MCF 10A (cell line): ENCODE results near the gene IGIP. TPM values are rescaled to one million over a fixed set of nuclear protein-coding genes. Genes with fewer than 3 reads are reported as not detected.

ENCODE experiments used
- BruUV-seq: library from RNA; stranded (reverse); fragments of 400-500 nt; replicated peaks from 2 replicates; lab custom pipeline; 2021; lab: Mats Ljungman, UMichigan
- CTCF ChIA-PET: fragments of 300-600 bp; sonication (Branson Sonifier 250); formaldehyde crosslinking; extraction: SDS; loops from one replicate; lab custom pipeline; 2021; ENCODE audit warnings: antibody characterized with exemption, inconsistent platforms; lab: Yijun Ruan, JAX
- POLR2A ChIA-PET: fragments of 300-600, 350-650 bp; sonication (Branson Sonifier 250); formaldehyde crosslinking; extraction: SDS; loops from one replicate; lab custom pipeline; 2020; ENCODE audit warnings: antibody characterized with exemption, inconsistent platforms; lab: Yijun Ruan, JAX
- DNase-seq: peaks from one replicate; pipeline ENCODE4 v3.0.0-alpha.2; 2018; ENCODE audit not compliant: unreplicated experiment
- H3K27ac Mint-ChIP-seq: one replicate; pipeline ENCODE4 v1.8.0; 2022; ENCODE audit warnings: mild to moderate bottlenecking, low read depth, mixed read lengths; ENCODE audit not compliant: unreplicated experiment
- H3K27me3 Mint-ChIP-seq: one replicate; pipeline ENCODE4 v1.8.0; 2022; ENCODE audit warnings: mixed read lengths; ENCODE audit not compliant: insufficient read depth, unreplicated experiment
- H3K36me3 Mint-ChIP-seq: one replicate; pipeline ENCODE4 v1.8.0; 2022; ENCODE audit warnings: mild to moderate bottlenecking, moderate library complexity, mixed read lengths; ENCODE audit not compliant: insufficient read depth, unreplicated experiment
- H3K4me1 Mint-ChIP-seq: one replicate; pipeline ENCODE4 v1.8.0; 2022; ENCODE audit warnings: mixed read lengths; ENCODE audit not compliant: insufficient read depth, unreplicated experiment
- H3K4me3 Mint-ChIP-seq: one replicate; pipeline ENCODE4 v1.8.0; 2022; ENCODE audit warnings: mild to moderate bottlenecking, moderate library complexity, mixed read lengths; ENCODE audit not compliant: unreplicated experiment
- H3K9me3 Mint-ChIP-seq: one replicate; pipeline ENCODE4 v1.8.0; 2022; ENCODE audit warnings: mixed read lengths; ENCODE audit not compliant: unreplicated experiment
- intact Hi-C: fragments of 100-400 bp; cut with micrococcal nuclease; formaldehyde crosslinking; loops from 2 replicates; pipeline ENCODE4 v1.14.1; 2022
- total RNA-seq: library from RNA; stranded (reverse); gene quantifications from 2 replicates; pipeline ENCODE4 v1.2.3, GENCODE V29; 2022
- TF ChIP-seq, protein P1 (sequence below): fragments of 200-600 bp; IDR thresholded peaks from one replicate; pipeline ENCODE4 v1.8.0; 2022; ENCODE audit warnings: antibody characterized with exemption, mild to moderate bottlenecking; ENCODE audit not compliant: unreplicated experiment

Gene IGIP
- total RNA-seq, 1 experiment from 2014 or later = 7.5 TPM

- intact Hi-C loops = loop anchor here (1.0 to 2.0 kb wide), 2 partner anchors 29 to 70 kb away; partner anchors contain the start of gene PURA
- BruUV-seq = no TSS peak
- H3K4me3 Mint-ChIP-seq = no peak overlapping the region
- TF ChIP-seq, protein P1, sequence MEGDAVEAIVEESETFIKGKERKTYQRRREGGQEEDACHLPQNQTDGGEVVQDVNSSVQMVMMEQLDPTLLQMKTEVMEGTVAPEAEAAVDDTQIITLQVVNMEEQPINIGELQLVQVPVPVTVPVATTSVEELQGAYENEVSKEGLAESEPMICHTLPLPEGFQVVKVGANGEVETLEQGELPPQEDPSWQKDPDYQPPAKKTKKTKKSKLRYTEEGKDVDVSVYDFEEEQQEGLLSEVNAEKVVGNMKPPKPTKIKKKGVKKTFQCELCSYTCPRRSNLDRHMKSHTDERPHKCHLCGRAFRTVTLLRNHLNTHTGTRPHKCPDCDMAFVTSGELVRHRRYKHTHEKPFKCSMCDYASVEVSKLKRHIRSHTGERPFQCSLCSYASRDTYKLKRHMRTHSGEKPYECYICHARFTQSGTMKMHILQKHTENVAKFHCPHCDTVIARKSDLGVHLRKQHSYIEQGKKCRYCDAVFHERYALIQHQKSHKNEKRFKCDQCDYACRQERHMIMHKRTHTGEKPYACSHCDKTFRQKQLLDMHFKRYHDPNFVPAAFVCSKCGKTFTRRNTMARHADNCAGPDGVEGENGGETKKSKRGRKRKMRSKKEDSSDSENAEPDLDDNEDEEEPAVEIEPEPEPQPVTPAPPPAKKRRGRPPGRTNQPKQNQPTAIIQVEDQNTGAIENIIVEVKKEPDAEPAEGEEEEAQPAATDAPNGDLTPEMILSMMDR = no peak
- POLR2A ChIA-PET = interaction anchor here (1.2 to 4.1 kb wide), 4 partner anchors 9 to 68 kb away, joined by 3 to 18 read pairs (median 5); partner anchors contain the start of gene PURA
- no peaks in the 10 kb centered on the region for H3K36me3 Mint-ChIP-seq
- peaks cover 22% of the 10 kb centered on the region for H3K4me1 Mint-ChIP-seq
- no peaks in the 10 kb centered on the region for H3K27me3 Mint-ChIP-seq
- H3K27ac Mint-ChIP-seq = no peak overlapping the region
- DNase-seq = no peak
- no peaks in the 10 kb centered on the region for H3K9me3 Mint-ChIP-seq
- CTCF ChIA-PET = interaction anchor here (0.6 to 6.6 kb wide), 22 partner anchors 8 to 807 kb away, joined by 3 to 109 read pairs (median 3); partner anchors contain the start of gene PURA
These were observed 18.0 kb downstream of the IGIP start for GRCh38 chr5:140143521-140144258.

DNA sequence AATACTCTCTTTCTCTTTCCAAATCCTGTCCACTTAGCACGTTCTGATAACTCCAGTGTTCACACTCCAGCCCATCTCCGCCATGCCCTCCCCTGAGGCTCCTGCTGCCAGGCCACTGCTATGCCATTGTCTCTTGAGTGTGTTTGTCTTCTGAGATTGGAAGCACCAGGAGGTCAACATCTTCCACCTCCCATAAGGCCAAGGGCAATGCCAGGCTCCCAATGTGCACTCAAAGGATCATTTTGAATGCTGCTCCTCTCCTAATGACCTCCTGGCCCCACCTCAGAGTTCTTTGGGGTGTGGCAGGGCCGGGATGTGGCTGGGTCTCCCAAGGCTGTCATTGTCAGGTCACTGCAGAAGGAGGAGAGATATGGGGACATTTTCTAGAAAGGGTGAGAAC is 19.5 kb downstream of the IGIP start:
- H3K4me3 Mint-ChIP-seq = no peak overlapping the region
- peaks cover 18% of the 10 kb centered on the region for H3K4me1 Mint-ChIP-seq
- TF ChIP-seq, protein P1 = no peak
- intact Hi-C loops = loop anchor here (2.0 kb wide), 1 partner anchor 30 kb away; the partner anchor contains the start of gene PURA
- H3K36me3 Mint-ChIP-seq = no peaks in the 10 kb centered on the region
- no peaks in the 10 kb centered on the region for H3K9me3 Mint-ChIP-seq
- POLR2A ChIA-PET = interaction anchor here (1.1 to 1.2 kb wide), 4 partner anchors 31 to 73 kb away, joined by 3 to 5 read pairs (median 4); no protein-coding TSS in a partner anchor
- H3K27me3 Mint-ChIP-seq = no peaks in the 10 kb centered on the region
- no peak for DNase-seq
- no TSS peak for BruUV-seq
- H3K27ac Mint-ChIP-seq = no peak overlapping the region
- CTCF ChIA-PET = interaction anchor here (0.6 to 6.6 kb wide), 18 partner anchors 11 to 228 kb away, joined by 3 to 109 read pairs (median 6); partner anchors contain the start of gene PURA

- H3K27me3 Mint-ChIP-seq = no peaks in the 10 kb centered on the region
- ChIA-PET CTCF (interaction anchor here (0.5 to 6.6 kb wide), 19 partner anchors 8 to 202 kb away, joined by 3 to 109 read pairs (median 5); partner anchors contain the start of gene PURA), POLR2A (interaction anchor here (0.6 to 1.5 kb wide), 4 partner anchors 31 to 201 kb away, joined by 3 to 7 read pairs (median 4); partner anchors contain the start of gene PURA)
- H3K4me1 Mint-ChIP-seq = peaks cover 11% of the 10 kb centered on the region
- H3K9me3 Mint-ChIP-seq = no peaks in the 10 kb centered on the region
- BruUV-seq = no TSS peak
- TF ChIP-seq, protein P1 = peak; percentile 44
- DNase-seq = peak; percentile 39
- no peak overlapping the region for H3K27ac Mint-ChIP-seq
- no peaks in the 10 kb centered on the region for H3K36me3 Mint-ChIP-seq
- H3K4me3 Mint-ChIP-seq = no peak overlapping the region
- intact Hi-C loops = loop anchor here (2.0 kb wide), 1 partner anchor 31 kb away; the partner anchor contains the start of gene PURA
These were observed 20.2 kb downstream of the IGIP start for GRCh38 chr5:140145818-140146522.
